ENCODE results near the gene APLF.

GRCh38 chr2:68469935-68470334, 2.5 kb downstream of the APLF start:
- no peak for TF ChIP-seq CTCF (IDR thresholded peaks at IDR 0.05 in 4 of 5, conservative IDR thresholded peaks at IDR 0.05 in 1 of 5)
- no peak for TF ChIP-seq POLR2A (IDR thresholded peaks at IDR 0.05)

Measured in gastrocnemius medialis (tissue), 4 donors.